ENCODE measurements around the gene JUND. TPM values are rescaled to one million over a fixed set of nuclear protein-coding genes. Genes with fewer than 3 reads are reported as not detected.

The JUND gene
- total RNA-seq, 1 donor from 2014 or later, result 298 TPM

- ATAC-seq (peak; percentile 23), DNase-seq (ENCODE audit: low spot score) (no peak)
- intact Hi-C loops (cut with DNase I), result no loop called here
Observed at GRCh38 chr19:18310118-18310909, 28.9 kb upstream of the JUND start.

- intact Hi-C loops (cut with DNase I), result no loop called here
- DNase-seq (ENCODE audit: low spot score) (no peak), ATAC-seq (no peak)
Observed at GRCh38 chr19:18309525-18310064, 28.2 kb upstream of the JUND start.

GRCh38 chr19:18308948-18309325, 27.5 kb upstream of the JUND start:
- no peak for ATAC-seq
- no peak for DNase-seq (ENCODE audit: low spot score)
- intact Hi-C loops (cut with DNase I), result no loop called here

GRCh38 chr19:18308051-18308947, 26.9 kb upstream of the JUND start:
- intact Hi-C loops (cut with DNase I), result no loop called here
- DNase-seq (ENCODE audit: low spot score), result no peak
- ATAC-seq, result no peak

GRCh38 chr19:18307271-18307681, 25.9 kb upstream of the JUND start:
- DNase-seq (ENCODE audit: low spot score), result no peak
- intact Hi-C loops (cut with DNase I), result no loop called here
- ATAC-seq, result no peak

GRCh38 chr19:18306888-18307260, 25.5 kb upstream of the JUND start:
- intact Hi-C loops (cut with DNase I), result no loop called here
- DNase-seq (ENCODE audit: low spot score) (no peak), ATAC-seq (no peak)

- intact Hi-C loops (cut with DNase I), result no loop called here
- no peak for DNase-seq (ENCODE audit: low spot score)
- ATAC-seq, result no peak
Observed at GRCh38 chr19:18306209-18306887, 24.9 kb upstream of the JUND start.

GRCh38 chr19:18304458-18305310, 23.3 kb upstream of the JUND start:
- peak; percentile 86 for ATAC-seq
- intact Hi-C loops (cut with DNase I), result no loop called here

GRCh38 chr19:18304208-18304457, 22.7 kb upstream of the JUND start:
- ATAC-seq (no peak), DNase-seq (ENCODE audit: low spot score) (no peak)
- intact Hi-C loops (cut with DNase I), result no loop called here

More at GRCh38 chr19:18304458-18305310, 23.3 kb upstream of the JUND start:
- DNase-seq (ENCODE audit: low spot score), result peak; percentile 90

- ATAC-seq (no peak), DNase-seq (ENCODE audit: low spot score) (no peak)
- intact Hi-C loops (cut with DNase I), result no loop called here
Observed at GRCh38 chr19:18301718-18302111, 20.3 kb upstream of the JUND start.

GRCh38 chr19:18300930-18301717, 19.7 kb upstream of the JUND start:
- intact Hi-C loops (cut with DNase I), result no loop called here
- ATAC-seq (peak; percentile 32), DNase-seq (ENCODE audit: low spot score) (peak; percentile 83)

GRCh38 chr19:18299654-18300053, 18.2 kb upstream of the JUND start:
- DNase-seq (ENCODE audit: low spot score) (no peak), ATAC-seq (no peak)
- intact Hi-C loops (cut with DNase I), result no loop called here

GRCh38 chr19:18298601-18299000, 17.2 kb upstream of the JUND start:
- no peak for ATAC-seq
- DNase-seq (ENCODE audit: low spot score), result no peak
- intact Hi-C loops (cut with DNase I), result no loop called here

- ATAC-seq (no peak), DNase-seq (ENCODE audit: low spot score) (no peak)
- intact Hi-C loops (cut with DNase I), result no loop called here
Observed at GRCh38 chr19:18297308-18297707, 15.9 kb upstream of the JUND start.

- DNase-seq (ENCODE audit: low spot score) (no peak), ATAC-seq (no peak)
- intact Hi-C loops (cut with DNase I), result no loop called here
Observed at GRCh38 chr19:18295034-18295451, 13.6 kb upstream of the JUND start.

- DNase-seq (ENCODE audit: low spot score) (no peak), ATAC-seq (no peak)
- intact Hi-C loops (cut with DNase I), result no loop called here
Observed at GRCh38 chr19:18294467-18294864, 13.0 kb upstream of the JUND start.

GRCh38 chr19:18293642-18294466, 12.4 kb upstream of the JUND start:
- ATAC-seq, result peak; percentile 0
- no peak for DNase-seq (ENCODE audit: low spot score)
- intact Hi-C loops (cut with DNase I), result no loop called here
